Measurements from ENCODE around the gene BCAP29. TPM values are rescaled to one million over a fixed set of nuclear protein-coding genes. Genes with fewer than 3 reads are reported as not detected.

BCAP29 gene
- total and polyA plus RNA-seq, 11 donors: 42.5 to 241 (median 117) TPM

DNA sequence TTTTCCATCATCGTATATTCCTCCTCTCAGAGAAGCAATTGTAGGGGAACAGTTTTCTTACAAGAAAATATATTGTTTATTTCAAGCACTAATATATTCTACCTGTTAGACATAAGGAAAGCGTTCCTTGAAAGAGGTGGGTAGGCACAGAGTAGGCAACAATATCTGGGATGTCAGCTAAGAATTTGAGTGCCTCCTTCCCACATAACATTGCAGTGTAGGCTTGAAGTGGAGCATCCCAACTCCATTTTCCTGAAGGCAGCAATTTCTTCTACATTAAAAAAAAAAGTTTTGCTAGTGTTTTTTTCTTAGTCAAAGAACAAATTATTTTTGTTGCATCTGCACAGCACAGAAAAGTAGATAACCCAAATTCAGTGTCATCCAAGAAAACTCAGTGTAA, 20.8 kb downstream of the BCAP29 start:
- Histone ChIP-seq H3K36me3 (peaks cover 0 to 92% (median 66%) of the 10 kb centered on the region in 9 donors), H3K9me3 (no peaks in the 10 kb centered on the region), H3K27ac (no peak overlapping the region), H3K4me3 (no peak overlapping the region), H3K27me3 (no peaks in the 10 kb centered on the region), H3K4me1 (peaks cover 2 to 27% (median 14%) of the 10 kb centered on the region in 12 donors)
- ATAC-seq: no peak
- intact Hi-C loops (cut with DNase I): loop anchor here in 1 of 10 donors (10.0 kb wide), 1 partner anchor 416 kb away; no protein-coding TSS in a partner anchor
- WGBS, 4 donors: 84 to 92% (median 88%) methylated on average over 2 of the region's 2 CpGs
- no peak for TF ChIP-seq POLR2A (IDR thresholded peaks at IDR 0.05)
- TF ChIP-seq, protein P1, sequence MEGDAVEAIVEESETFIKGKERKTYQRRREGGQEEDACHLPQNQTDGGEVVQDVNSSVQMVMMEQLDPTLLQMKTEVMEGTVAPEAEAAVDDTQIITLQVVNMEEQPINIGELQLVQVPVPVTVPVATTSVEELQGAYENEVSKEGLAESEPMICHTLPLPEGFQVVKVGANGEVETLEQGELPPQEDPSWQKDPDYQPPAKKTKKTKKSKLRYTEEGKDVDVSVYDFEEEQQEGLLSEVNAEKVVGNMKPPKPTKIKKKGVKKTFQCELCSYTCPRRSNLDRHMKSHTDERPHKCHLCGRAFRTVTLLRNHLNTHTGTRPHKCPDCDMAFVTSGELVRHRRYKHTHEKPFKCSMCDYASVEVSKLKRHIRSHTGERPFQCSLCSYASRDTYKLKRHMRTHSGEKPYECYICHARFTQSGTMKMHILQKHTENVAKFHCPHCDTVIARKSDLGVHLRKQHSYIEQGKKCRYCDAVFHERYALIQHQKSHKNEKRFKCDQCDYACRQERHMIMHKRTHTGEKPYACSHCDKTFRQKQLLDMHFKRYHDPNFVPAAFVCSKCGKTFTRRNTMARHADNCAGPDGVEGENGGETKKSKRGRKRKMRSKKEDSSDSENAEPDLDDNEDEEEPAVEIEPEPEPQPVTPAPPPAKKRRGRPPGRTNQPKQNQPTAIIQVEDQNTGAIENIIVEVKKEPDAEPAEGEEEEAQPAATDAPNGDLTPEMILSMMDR (IDR thresholded peaks at IDR 0.05): no peak
- no peak for DNase-seq

DNA sequence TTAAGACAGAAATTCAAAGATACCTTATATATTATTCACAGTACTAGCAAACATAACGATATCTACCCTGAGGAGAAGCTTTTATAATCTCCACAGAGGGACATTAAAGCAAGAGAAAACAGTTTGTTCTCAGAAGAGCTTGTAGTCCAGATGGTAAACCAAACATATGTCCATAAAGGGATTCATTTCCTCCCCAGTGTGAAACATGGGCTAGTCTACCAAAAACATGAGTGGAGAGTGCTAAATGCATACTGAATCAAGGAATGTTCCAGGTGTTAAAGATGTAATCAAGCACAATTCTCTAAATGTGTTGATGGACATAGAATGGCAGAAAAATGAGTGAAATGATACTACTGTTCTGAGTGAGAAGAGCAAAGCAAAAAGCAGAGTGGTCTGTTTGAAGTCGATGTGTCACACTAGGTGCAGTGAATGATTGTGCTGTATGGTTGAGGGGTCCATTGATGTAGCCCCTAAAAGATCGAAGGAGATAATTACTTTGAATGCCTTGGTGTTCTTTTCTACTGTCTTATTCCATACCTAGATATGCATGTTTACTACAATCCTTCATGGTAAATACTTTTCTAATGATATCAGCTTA, 25.3 kb downstream of the BCAP29 start:
- intact Hi-C loops (cut with DNase I): loop anchor here in 1 of 10 donors (10.0 kb wide), 1 partner anchor 421 kb away; no protein-coding TSS in a partner anchor
- no peak for DNase-seq
- Histone ChIP-seq H3K27me3 (no peaks in the 10 kb centered on the region), H3K9me3 (no peaks in the 10 kb centered on the region), H3K36me3 (peaks cover 0 to 73% (median 56%) of the 10 kb centered on the region in 9 donors), H3K27ac (no peak overlapping the region), H3K4me1 (peaks cover 0 to 21% (median 16%) of the 10 kb centered on the region in 12 donors), H3K4me3 (no peak overlapping the region)
- TF ChIP-seq, protein P1 (IDR thresholded peaks at IDR 0.05): no peak
- no peak for TF ChIP-seq POLR2A (IDR thresholded peaks at IDR 0.05)
- ATAC-seq: no peak
- WGBS, 4 donors: 92 to 95% (median 92%) methylated on average over 3 of the region's 3 CpGs

GRCh38 chr7:107606303-107606702, 26.3 kb downstream of the BCAP29 start:
- ATAC-seq: no peak
- WGBS, 4 donors: 97 to 100% (median 98%) methylated on average over 1 of the region's 1 CpG
- Histone ChIP-seq H3K27ac (no peak overlapping the region), H3K9me3 (no peaks in the 10 kb centered on the region), H3K36me3 (peaks cover 0 to 63% (median 46%) of the 10 kb centered on the region in 9 donors), H3K4me1 (peaks cover 0 to 26% (median 19%) of the 10 kb centered on the region in 12 donors), H3K4me3 (no peak overlapping the region), H3K27me3 (no peaks in the 10 kb centered on the region)
- TF ChIP-seq, protein P1 (IDR thresholded peaks at IDR 0.05): no peak
- TF ChIP-seq POLR2A (IDR thresholded peaks at IDR 0.05): no peak
- no peak for DNase-seq
- intact Hi-C loops (cut with DNase I): loop anchor here in 1 of 10 donors (10.0 kb wide), 1 partner anchor 422 kb away; no protein-coding TSS in a partner anchor

DNA sequence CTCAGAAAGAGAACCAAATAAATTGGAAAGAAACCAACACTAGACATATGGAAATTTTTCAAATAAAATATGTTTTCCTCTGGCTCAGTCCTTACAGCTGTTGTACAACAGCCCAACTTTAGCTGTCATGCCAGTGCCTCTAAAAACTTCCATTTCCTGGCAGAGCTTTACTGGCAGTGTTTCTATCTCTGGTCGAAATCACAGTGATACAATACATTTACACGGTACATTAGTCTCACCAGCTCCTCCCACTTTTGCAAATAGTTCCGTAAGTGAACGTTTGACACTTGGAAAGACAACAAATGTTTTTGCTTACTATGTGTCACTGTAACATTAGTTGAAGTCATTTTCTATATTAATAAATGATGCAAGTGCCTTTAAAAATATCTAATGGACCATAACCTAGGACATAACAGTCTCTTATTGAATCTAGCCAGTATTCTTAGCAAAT, 29.8 kb downstream of the BCAP29 start:
- peaks cover 0 to 54% (median 33%) of the 10 kb centered on the region in 9 donors for H3K36me3 ChIP-seq
- DNase-seq (no peak), ATAC-seq (peak; percentile 55 to 86 (median 79))
- intact Hi-C loops (cut with DNase I): loop anchor here in 1 of 10 donors (10.0 kb wide), 1 partner anchor 425 kb away; no protein-coding TSS in a partner anchor
- H3K4me3 ChIP-seq: no peak overlapping the region
- H3K27ac ChIP-seq: peak overlapping the region; percentile 33 to 74 (median 58)
- peaks cover 0 to 34% (median 19%) of the 10 kb centered on the region in 12 donors for H3K4me1 ChIP-seq
- TF ChIP-seq, protein P1 (IDR thresholded peaks at IDR 0.05): no peak
- no peak for TF ChIP-seq POLR2A (IDR thresholded peaks at IDR 0.05)
- H3K27me3 ChIP-seq: no peaks in the 10 kb centered on the region
- no peaks in the 10 kb centered on the region for H3K9me3 ChIP-seq
- 2 to 20% (median 5%) methylated on average over 4 of the region's 4 CpGs for WGBS, 4 donors

All from heart left ventricle (tissue), 16 donors.